Erythroblast (primary cell): ENCODE measurements around the gene RNF115.
"Not testable (repeated sequence)": the region's sequence is repeated elsewhere in the genome, so short reads cannot be mapped to it uniquely, and the experiment has no call there.

Experiments used
- DNase-seq, 2 experiments: peaks; one replicate each; lab custom pipeline; 2025; lab: John Stamatoyannopoulos, UW
- GATA1 ChIP-seq: IDR thresholded peaks from 2 replicates; pipeline ENCODE4 v1.6.1; 2011; ENCODE audit warnings: low read depth, mild to moderate bottlenecking, control low read depth, low read length, moderate library complexity
- POLR2A ChIP-seq: IDR thresholded peaks from 2 replicates; pipeline ENCODE4 v1.6.1; 2011; ENCODE audit warnings: mild to moderate bottlenecking, low read length

RNF115 gene

DNA sequence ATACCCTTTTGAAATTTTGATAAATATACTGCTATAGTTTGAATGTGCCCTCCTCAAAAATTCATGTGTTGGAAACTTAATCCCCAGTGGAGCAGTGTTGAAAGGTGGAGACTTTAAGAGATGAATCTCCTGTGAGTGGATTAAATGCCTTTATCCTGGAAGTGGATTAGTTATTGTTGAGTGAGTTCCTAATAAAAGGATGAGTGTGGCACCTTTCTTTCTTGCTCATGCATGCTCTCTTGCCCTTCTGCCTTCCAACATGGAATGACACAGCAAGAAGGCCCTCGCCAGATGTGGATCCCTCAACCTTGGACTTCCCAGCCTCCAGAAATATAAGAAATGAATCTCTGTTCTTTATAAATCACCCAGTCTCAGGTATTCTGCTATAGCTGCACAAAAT, 52.8 kb downstream of the RNF115 start:
- TF ChIP-seq GATA1 (no peak), POLR2A (no peak)
- DNase-seq, result no peak

DNA sequence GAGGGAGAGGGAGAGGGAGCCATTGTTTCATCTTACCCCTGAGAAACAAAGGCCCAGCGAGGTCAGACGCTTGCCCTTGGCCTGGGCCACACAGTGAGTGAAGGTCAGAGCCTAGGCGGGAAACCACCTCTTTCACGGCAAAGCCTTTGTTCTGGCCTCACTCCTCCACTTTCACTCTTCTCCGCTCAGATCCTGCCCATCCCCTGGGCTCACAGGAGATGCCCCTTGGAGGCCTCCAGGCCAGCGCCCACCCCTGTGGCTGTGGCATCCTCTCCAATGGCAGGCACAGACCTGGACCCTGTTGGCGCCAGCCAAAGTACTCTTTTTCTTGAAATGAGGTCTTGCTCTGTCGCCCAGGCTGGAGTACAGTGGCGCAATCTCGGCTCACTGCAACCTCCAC, 55.9 kb downstream of the RNF115 start:
- not testable (repeated sequence) for DNase-seq

DNA sequence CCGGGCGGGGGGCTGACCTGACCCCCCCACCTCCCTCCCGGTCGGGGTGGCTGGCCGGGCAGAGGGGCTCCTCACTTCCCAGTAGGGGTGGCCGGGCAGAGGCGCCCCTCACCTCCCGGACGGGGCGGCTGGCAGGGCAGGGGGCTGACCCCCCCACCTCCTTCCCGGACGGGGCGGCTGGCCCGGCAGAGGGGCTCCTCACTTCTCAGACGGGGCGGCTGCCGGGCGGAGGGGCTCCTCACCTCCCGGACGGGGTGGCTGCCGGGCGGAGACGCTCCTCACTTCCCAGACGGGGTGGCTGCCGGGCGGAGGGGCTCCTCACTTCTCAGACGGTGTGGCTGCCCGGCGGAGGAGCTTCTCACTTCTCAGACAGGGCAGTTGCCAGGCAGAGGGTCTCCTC, 57.0 kb downstream of the RNF115 start:
- not testable (repeated sequence) for DNase-seq

DNA sequence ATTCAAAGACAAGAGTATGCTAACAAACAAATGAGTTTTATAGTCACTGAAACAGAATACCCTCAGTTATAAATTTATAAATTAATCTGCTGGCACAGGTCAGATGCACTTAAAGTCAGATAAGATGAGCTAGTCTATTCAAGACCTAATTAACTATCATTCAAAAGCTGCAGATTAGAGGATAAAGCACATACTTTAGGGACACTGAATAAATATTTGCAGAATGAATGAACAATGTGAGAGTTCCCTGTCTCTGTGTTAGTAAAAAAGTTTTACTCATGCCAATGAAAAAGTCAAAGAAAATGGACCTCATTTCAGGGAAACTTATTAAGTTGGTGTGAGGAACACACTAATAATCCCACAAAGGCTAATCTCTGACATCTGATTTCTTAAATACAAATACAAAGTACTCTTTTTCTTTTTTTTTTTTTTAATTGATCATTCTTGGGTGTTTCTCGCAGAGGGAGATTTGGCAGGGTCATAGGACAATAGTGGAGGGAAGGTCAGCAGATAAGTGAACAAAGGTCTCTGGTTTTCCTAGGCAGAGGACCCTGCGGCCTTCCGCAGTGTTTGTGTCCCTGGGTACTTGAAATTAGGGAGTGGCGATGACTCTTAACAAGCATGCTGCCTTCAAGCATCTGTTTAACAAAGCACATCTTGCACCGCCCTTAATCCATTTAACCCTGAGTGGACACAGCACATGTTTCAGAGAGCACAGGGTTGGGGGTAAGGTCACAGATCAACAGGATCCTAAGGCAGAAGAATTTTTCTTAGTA, 58.1 kb downstream of the RNF115 start:
- DNase-seq, result not testable (repeated sequence)

DNA sequence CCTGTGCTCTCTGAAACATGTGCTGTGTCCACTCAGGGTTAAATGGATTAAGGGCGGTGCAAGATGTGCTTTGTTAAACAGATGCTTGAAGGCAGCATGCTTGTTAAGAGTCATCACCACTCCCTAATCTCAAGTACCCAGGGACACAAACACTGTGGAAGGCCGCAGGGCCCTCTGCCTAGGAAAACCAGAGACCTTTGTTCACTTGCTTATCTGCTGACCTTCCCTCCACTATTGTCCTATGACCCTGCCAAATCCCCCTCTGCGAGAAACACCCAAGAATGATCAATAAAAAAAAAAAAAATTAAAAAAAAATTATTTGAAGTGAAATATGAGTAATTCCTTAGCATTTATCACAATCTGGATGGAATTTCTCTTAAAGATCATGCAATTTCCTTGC, 58.8 kb downstream of the RNF115 start:
- DNase-seq, result not testable (repeated sequence)

DNA sequence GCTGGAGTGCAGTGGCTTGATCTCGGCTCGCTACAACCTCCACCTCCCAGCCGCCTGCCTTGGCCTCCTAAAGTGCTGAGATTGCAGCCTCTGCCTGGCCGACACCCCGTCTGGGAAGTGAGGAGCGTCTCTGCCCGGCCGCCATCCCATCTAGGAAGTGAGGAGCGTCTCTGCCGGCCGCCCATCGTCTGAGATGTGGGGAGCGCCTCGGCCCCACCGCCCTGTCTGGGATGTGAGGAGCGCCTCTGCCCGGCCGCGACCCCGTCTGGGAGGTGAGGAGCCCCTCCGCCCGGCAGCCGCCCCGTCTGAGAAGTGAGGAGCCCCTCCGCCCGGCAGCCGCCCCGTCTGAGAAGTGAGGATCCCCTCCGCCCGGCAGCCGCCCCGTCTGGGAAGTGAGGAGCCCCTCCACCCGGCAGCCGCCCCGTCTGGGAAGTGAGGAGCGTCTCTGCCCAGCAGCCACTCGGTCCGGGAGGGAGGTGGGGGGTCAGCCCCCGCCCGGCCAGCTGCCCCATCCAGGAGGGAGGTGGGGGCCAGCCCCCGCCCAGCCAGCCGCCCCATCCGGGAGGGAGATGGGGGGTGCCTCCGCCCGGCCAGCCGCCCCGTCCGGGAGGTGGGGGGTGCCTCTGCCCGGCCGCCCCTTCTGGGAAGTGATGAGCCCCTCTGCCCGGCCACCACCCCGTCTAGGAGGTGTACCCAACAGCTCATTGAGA, 59.5 kb downstream of the RNF115 start:
- not testable (repeated sequence) for DNase-seq

DNA sequence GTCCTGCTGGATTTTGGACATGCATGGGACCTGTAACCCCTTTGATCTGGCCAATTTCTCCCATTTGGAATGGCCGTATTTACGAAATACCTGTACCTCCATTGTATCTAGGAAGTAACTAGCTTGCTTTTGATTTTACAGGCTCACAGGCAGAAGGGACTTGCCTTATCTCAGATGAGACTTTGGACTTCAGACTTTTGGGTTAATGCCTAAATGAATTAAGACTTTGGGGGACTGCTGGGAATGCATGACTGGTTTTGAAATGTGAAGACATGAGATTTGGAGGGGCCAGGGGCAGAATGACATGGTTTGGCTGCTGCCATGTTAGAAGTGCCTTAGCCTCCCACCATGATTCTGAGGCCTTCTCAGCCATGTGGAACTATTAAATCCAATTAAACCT, 61.9 kb downstream of the RNF115 start:
- not testable (repeated sequence) for DNase-seq

DNA sequence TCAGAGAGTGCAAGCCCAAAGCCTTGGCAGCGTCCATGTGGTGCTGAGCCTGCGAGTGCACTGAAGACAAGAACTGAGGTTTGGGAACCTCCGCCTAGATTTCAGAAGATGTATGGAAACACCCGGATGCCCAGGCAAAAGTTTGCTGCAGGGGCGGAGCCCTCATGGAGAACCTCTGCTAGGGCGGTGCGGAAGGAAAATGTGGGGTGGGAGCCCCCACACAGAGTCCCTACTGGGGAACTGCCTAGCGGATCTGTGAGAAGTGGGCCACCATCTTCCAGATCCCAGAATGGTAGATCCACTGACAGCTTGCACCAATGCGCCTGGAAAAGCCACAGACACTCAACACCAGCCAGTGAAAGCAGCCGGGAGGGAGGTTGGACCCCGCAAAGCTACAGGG, 62.4 kb downstream of the RNF115 start:
- DNase-seq, result not testable (repeated sequence)

DNA sequence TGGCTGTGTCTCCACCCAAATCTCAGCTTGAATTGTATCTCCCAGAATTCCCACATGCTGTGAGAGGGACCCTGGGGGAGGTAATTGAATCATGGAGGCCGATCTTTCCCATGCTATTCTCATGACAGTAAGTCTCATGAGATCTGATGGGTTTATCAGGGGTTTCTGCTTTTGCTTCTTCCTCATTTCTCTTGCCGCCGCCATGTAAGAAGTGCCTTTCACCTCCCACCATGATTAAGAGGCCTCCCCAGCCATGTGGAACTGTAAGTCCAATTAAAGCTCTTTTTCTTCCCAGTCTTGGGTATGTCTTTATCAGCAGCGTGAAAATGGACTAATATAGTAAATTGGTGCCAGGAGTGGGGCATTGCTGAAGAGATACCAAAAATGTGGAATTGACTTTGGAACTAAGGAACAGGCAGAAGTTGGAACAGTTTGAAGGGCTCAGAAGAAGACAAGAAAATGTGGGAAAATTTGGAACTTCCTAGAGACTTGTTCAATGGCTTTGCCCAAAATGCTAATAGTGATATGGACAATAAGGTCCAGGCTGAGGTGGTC, 63.4 kb downstream of the RNF115 start:
- not testable (repeated sequence) for DNase-seq

DNA sequence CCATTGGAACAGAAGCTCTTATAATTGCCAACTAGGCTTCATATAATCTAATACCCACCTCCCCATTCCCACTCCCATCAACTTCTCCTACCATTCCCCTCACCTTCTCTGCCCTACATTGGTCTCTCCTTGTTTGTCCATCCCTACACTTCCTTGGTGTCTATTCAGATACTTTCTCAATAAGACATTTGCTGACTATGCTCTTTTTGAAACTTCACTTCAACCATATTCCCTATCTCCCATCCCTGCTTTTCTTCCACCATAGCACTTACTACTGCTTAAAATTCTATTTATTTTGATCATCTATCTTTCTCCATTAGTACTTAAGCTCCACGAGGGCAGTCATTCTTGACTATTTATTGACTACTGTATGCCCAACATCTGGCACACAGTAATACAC, 64.2 kb downstream of the RNF115 start:
- no peak for DNase-seq
- TF ChIP-seq GATA1 (no peak), POLR2A (no peak)

DNA sequence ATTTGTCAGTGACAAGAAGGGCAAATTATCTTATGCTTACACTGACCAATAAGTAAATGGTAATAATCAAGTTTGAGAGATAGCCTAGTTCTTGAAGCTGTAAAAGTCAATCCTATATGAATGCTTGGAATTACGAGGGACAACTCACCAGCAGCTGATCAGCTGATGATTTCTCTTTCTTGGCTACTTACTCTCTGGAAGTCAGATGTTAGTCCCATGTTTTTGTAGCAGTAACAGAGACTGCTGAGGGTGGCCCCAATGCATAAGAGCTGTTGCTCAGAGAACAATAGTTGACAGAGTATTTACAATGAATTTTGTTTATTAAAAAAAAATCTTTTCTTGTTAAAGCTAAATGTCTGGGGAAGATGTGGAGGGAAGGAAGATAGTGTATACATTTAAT, 65.3 kb downstream of the RNF115 start:
- DNase-seq, result no peak
- no peak for TF ChIP-seq POLR2A
- no peak for TF ChIP-seq GATA1

DNA sequence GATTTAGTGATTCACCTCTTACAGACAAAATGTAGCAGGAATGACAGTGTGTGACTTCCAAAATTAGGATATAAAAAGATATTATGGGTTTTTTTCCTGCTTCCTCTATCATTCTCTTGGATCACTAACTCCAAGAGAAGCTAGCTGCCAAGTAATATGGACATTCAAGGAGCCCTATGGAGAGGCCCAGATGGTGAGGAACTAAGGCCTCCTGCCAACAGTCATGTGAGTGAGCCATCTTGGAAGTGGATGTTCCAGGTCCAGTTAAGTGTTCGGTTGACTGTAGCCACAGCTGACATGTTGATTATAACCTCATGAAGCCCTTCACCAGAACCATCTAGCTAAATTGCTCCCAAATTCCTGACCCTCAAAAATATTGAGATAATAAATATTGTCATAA, 65.8 kb downstream of the RNF115 start:
- TF ChIP-seq POLR2A, result no peak
- TF ChIP-seq GATA1, result no peak
- no peak for DNase-seq

DNA sequence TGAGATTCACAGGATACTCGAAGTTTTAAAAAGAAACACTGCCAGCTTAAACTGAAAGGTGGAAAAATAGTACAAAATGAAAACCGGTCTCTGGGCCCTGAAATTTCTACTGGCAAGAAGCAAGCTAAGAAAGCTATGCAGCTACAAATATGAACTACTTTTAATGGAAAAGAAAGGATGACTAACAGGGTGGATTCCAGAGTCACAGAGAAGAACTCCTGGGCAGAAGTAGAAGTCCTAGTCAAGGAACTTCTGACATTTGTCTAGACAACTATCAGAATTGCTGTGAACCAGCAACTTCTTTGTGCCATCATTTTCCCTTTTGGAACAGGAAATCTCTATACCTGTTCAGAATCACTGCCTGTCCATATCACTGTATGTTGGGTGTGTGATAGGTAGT, 66.5 kb downstream of the RNF115 start:
- no peak for TF ChIP-seq POLR2A
- TF ChIP-seq GATA1, result no peak
- no peak for DNase-seq

DNA sequence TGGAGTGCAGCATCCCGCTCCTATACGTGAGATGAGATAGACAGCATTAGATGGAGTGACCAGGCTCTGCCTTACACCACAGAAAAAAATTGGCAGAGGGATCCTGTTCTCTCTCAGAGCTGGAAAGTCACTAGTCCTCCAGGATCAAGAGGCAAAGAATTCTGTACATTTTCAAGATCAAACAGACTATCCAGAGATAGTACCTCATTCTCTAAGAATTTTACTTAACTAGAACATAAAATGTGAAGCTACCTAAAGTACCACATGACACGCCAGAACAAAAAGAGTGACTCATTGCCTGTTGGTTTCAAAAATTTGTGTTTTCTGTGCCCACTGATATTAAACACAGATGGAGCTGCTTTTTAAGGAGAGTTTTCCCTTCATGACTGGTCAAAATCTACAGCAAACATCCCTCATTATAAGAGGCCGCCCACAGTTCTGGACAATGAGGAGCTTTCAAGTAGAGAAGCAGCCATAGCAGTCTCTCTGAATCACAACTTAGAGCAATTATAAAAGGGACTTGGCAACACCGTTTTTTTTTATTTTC, 72.3 kb downstream of the RNF115 start:
- no peak for DNase-seq
- TF ChIP-seq POLR2A (no peak), GATA1 (no peak)

DNA sequence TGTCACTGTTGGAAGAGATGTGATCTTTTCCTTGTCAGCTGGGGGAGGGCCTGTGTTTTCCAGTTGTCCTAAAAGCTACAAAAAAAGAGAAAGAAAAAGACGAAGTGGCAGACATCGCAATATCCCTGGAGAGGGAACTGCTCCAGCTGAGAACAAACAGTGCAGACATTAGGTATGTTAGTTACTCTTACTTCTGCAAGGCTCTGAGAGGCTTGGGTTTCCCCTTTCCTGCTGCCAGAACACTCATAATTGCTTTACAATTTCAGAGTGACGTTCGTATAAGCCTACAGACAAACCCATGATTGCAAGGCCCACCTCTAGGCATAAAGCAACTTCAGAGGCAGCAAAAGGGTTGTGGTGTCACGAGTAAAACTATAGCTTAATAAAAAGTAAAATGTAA, 73.5 kb downstream of the RNF115 start:
- TF ChIP-seq POLR2A, result no peak
- TF ChIP-seq GATA1, result no peak

More for the DNA sequence above, 73.5 kb downstream of the RNF115 start:
- no peak for DNase-seq
